ENCODE data around the gene KLRC4. TPM values are rescaled to one million over a fixed set of nuclear protein-coding genes. Genes with fewer than 3 reads are reported as not detected.

Gene KLRC4
- total RNA-seq, 1 experiment from 2014 or later, result 2.1 TPM

DNA sequence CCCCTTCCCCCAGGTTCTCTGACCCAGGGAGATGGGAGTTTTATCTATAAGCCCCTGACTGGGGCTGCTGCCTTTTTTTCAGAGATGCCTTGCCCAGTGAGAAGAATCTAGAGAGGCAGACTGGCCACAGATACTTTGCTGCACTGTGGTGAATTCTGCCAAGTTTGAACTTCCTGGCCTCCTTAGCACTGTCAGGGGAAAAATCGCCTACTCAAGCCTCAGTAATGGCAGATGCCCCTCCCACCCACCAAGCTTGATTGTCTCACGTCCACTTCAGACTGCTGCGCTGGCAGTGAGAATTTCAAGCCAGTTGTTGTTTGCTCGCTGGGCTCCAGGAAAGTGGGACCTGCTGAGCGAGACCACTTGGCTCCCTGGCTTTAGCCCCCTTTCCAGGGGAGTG, 51.4 kb downstream of the KLRC4 start:
- no peaks in the 10 kb centered on the region for H4K20me1 ChIP-seq (ENCODE audit: insufficient read depth)
- no peak overlapping the region for H3K27ac ChIP-seq (ENCODE audit: low read depth, low read length)
- ATAC-seq (no peak), DNase-seq (ENCODE audit: low read depth, low spot score) (no peak)
- no peaks in the 10 kb centered on the region for H3K36me3 ChIP-seq (ENCODE audit: control insufficient read depth in 1 of 2, insufficient read depth in 2 of 2, low read length in 2 of 2)
- H3K27me3 ChIP-seq (ENCODE audit: insufficient read depth, low read length), result no peaks in the 10 kb centered on the region
- no peak overlapping the region for H3K4me3 ChIP-seq (replicated peaks in 1 of 2; ENCODE audit: low read depth in 1 of 2, low read length in 2 of 2)
- ChIA-PET CTCF (no interaction called here), POLR2A (no interaction called here), RAD21 (ENCODE audit: low non-redundant PET in 1 of 2, low total read pairs in 2 of 2, uncharacterized antibody in 2 of 2, unreplicated experiment in 2 of 2) (no interaction called here)
- no peaks in the 10 kb centered on the region for H3K9me2 ChIP-seq (ENCODE audit: insufficient read depth)
- H3K9me3 ChIP-seq (ENCODE audit: control insufficient read depth in 1 of 2, insufficient read depth in 1 of 2, low read depth in 1 of 2, low read length in 2 of 2), result no peaks in the 10 kb centered on the region
- peaks cover 29 to 37% of the 10 kb centered on the region in 2 experiments for H3K4me1 ChIP-seq (ENCODE audit: control insufficient read depth in 1 of 2, insufficient read depth in 2 of 2, low read length in 2 of 2)
- intact Hi-C loops (cut with micrococcal nuclease), result no loop called here
- no peak overlapping the region for H2AFZ ChIP-seq (ENCODE audit: low read depth, low read length, poor library complexity, severe bottlenecking)
- no peak overlapping the region for H3K4me2 ChIP-seq (ENCODE audit: low read length)
- no peaks in the 10 kb centered on the region for H3K79me2 ChIP-seq (ENCODE audit: insufficient read depth, low read length)
- no peak overlapping the region for H3K9ac ChIP-seq (ENCODE audit: low read length)
- BruUV-seq (replicated peaks), result no TSS peak
- TF ChIP-seq, protein P1, sequence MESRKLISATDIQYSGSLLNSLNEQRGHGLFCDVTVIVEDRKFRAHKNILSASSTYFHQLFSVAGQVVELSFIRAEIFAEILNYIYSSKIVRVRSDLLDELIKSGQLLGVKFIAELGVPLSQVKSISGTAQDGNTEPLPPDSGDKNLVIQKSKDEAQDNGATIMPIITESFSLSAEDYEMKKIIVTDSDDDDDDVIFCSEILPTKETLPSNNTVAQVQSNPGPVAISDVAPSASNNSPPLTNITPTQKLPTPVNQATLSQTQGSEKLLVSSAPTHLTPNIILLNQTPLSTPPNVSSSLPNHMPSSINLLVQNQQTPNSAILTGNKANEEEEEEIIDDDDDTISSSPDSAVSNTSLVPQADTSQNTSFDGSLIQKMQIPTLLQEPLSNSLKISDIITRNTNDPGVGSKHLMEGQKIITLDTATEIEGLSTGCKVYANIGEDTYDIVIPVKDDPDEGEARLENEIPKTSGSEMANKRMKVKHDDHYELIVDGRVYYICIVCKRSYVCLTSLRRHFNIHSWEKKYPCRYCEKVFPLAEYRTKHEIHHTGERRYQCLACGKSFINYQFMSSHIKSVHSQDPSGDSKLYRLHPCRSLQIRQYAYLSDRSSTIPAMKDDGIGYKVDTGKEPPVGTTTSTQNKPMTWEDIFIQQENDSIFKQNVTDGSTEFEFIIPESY (IDR thresholded peaks at IDR 0.05; ENCODE audit: extremely low read depth, insufficient replicate concordance, low read length), result no peak
- TF ChIP-seq, protein P2, sequence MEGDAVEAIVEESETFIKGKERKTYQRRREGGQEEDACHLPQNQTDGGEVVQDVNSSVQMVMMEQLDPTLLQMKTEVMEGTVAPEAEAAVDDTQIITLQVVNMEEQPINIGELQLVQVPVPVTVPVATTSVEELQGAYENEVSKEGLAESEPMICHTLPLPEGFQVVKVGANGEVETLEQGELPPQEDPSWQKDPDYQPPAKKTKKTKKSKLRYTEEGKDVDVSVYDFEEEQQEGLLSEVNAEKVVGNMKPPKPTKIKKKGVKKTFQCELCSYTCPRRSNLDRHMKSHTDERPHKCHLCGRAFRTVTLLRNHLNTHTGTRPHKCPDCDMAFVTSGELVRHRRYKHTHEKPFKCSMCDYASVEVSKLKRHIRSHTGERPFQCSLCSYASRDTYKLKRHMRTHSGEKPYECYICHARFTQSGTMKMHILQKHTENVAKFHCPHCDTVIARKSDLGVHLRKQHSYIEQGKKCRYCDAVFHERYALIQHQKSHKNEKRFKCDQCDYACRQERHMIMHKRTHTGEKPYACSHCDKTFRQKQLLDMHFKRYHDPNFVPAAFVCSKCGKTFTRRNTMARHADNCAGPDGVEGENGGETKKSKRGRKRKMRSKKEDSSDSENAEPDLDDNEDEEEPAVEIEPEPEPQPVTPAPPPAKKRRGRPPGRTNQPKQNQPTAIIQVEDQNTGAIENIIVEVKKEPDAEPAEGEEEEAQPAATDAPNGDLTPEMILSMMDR (IDR thresholded peaks at IDR 0.05 in 2 of 3, conservative IDR thresholded peaks at IDR 0.05 in 1 of 3; ENCODE audit: borderline replicate concordance in 1 of 3, insufficient read depth in 1 of 3, low read depth in 2 of 3, low read length in 2 of 3), result no peak
- no peak for TF ChIP-seq SIN3A (IDR thresholded peaks at IDR 0.05; ENCODE audit: low read depth)
- TF ChIP-seq, protein P3, sequence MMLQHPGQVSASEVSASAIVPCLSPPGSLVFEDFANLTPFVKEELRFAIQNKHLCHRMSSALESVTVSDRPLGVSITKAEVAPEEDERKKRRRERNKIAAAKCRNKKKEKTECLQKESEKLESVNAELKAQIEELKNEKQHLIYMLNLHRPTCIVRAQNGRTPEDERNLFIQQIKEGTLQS (IDR thresholded peaks at IDR 0.05), result no peak
- TF ChIP-seq, protein P4, sequence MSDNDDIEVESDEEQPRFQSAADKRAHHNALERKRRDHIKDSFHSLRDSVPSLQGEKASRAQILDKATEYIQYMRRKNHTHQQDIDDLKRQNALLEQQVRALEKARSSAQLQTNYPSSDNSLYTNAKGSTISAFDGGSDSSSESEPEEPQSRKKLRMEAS (IDR thresholded peaks at IDR 0.05), result no peak
- TF ChIP-seq JUND (IDR thresholded peaks at IDR 0.05), result no peak
- no peak for TF ChIP-seq SRF (IDR thresholded peaks at IDR 0.05; ENCODE audit: low read depth)
- no peak for TF ChIP-seq TCF7L2 (IDR thresholded peaks at IDR 0.05; ENCODE audit: borderline replicate concordance, extremely low read depth, insufficient read depth, insufficient read length)
- TF ChIP-seq EZH2 (IDR thresholded peaks at IDR 0.05), result no peak
- no peak for TF ChIP-seq CEBPB (IDR thresholded peaks at IDR 0.05; ENCODE audit: low read depth)
- TF ChIP-seq ZFX (IDR thresholded peaks at IDR 0.05), result no peak
- no peak for TF ChIP-seq EZH2phosphoT487 (IDR thresholded peaks at IDR 0.05; ENCODE audit: borderline replicate concordance)
- TF ChIP-seq, protein P5, sequence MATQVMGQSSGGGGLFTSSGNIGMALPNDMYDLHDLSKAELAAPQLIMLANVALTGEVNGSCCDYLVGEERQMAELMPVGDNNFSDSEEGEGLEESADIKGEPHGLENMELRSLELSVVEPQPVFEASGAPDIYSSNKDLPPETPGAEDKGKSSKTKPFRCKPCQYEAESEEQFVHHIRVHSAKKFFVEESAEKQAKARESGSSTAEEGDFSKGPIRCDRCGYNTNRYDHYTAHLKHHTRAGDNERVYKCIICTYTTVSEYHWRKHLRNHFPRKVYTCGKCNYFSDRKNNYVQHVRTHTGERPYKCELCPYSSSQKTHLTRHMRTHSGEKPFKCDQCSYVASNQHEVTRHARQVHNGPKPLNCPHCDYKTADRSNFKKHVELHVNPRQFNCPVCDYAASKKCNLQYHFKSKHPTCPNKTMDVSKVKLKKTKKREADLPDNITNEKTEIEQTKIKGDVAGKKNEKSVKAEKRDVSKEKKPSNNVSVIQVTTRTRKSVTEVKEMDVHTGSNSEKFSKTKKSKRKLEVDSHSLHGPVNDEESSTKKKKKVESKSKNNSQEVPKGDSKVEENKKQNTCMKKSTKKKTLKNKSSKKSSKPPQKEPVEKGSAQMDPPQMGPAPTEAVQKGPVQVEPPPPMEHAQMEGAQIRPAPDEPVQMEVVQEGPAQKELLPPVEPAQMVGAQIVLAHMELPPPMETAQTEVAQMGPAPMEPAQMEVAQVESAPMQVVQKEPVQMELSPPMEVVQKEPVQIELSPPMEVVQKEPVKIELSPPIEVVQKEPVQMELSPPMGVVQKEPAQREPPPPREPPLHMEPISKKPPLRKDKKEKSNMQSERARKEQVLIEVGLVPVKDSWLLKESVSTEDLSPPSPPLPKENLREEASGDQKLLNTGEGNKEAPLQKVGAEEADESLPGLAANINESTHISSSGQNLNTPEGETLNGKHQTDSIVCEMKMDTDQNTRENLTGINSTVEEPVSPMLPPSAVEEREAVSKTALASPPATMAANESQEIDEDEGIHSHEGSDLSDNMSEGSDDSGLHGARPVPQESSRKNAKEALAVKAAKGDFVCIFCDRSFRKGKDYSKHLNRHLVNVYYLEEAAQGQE (IDR thresholded peaks at IDR 0.05; ENCODE audit: low read depth), result no peak

All from HCT116 (cell line).